HL-60 (cell line): ENCODE measurements around the gene C1orf21.

Source experiments
- DNase-seq, 2 experiments: peaks; one replicate each; pipeline ENCODE4 v3.0.0-alpha.2; 2010 to 2020; ENCODE audit warnings: low read depth in 1 of 2, low spot score in 1 of 2
- H3K27ac ChIP-seq: fragments of 250-450 bp; sonication (Bioruptor Pico); replicated peaks from 2 replicates; pipeline ENCODE4 v1.5.1; 2020; ENCODE audit warnings: mild to moderate bottlenecking, moderate library complexity
- H3K27me3 ChIP-seq: fragments of 250-450 bp; sonication (Bioruptor Pico); 2 replicates; pipeline ENCODE4 v1.5.1; 2021; ENCODE audit warnings: mild to moderate bottlenecking, moderate library complexity; ENCODE audit not compliant: insufficient read depth, poor library complexity, severe bottlenecking
- H3K4me3 ChIP-seq: replicated peaks from 2 replicates; pipeline ENCODE4 v1.5.1; 2011; ENCODE audit warnings: mild to moderate bottlenecking, control low read depth, low read length; ENCODE audit not compliant: insufficient read depth
- GABPA ChIP-seq: IDR thresholded peaks from 2 replicates; pipeline ENCODE4 v1.6.1; 2012; ENCODE audit warnings: low read depth
- POLR2AphosphoS5 ChIP-seq: IDR thresholded peaks from 2 replicates; pipeline ENCODE4 v1.6.1; 2012; ENCODE audit warnings: low read depth
- SPI1 ChIP-seq: IDR thresholded peaks from 2 replicates; pipeline ENCODE4 v1.6.1; 2012; ENCODE audit warnings: low read depth, mild to moderate bottlenecking, borderline replicate concordance
- TF ChIP-seq, protein P1 (sequence below): IDR thresholded peaks from one replicate; pipeline ENCODE4 v1.5.1; 2011; ENCODE audit warnings: low read length, control low read depth, inconsistent platforms; ENCODE audit not compliant: insufficient read depth
- TF ChIP-seq, protein P2 (sequence below): IDR thresholded peaks from 2 replicates; pipeline ENCODE4 v1.6.1; 2012; ENCODE audit warnings: low read depth; ENCODE audit not compliant: insufficient replicate concordance

C1orf21 gene

DNA sequence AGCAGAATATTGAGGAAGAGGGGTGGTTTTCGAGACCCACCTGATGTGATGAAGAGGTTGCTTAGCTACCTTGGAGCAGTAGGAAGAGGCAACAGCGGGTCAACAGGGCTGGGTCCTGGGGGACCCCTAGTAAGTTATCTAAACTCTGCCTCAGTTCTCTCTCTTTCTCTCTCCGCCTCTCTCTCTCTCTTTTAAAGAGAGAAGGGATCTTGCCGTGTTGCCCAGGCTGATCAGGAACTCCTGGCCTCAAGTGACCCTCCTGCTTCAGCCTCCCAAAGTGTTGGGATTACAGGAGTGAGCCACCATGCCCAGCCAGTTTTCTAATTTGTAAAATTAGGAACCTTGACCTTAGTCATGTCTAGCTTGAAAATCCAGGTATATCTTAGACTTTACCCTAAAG, 77.9 kb downstream of the C1orf21 start:
- no peak for TF ChIP-seq GABPA
- no peak for TF ChIP-seq POLR2AphosphoS5
- TF ChIP-seq, protein P1, sequence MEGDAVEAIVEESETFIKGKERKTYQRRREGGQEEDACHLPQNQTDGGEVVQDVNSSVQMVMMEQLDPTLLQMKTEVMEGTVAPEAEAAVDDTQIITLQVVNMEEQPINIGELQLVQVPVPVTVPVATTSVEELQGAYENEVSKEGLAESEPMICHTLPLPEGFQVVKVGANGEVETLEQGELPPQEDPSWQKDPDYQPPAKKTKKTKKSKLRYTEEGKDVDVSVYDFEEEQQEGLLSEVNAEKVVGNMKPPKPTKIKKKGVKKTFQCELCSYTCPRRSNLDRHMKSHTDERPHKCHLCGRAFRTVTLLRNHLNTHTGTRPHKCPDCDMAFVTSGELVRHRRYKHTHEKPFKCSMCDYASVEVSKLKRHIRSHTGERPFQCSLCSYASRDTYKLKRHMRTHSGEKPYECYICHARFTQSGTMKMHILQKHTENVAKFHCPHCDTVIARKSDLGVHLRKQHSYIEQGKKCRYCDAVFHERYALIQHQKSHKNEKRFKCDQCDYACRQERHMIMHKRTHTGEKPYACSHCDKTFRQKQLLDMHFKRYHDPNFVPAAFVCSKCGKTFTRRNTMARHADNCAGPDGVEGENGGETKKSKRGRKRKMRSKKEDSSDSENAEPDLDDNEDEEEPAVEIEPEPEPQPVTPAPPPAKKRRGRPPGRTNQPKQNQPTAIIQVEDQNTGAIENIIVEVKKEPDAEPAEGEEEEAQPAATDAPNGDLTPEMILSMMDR = no peak
- no peak for TF ChIP-seq SPI1
- TF ChIP-seq, protein P2, sequence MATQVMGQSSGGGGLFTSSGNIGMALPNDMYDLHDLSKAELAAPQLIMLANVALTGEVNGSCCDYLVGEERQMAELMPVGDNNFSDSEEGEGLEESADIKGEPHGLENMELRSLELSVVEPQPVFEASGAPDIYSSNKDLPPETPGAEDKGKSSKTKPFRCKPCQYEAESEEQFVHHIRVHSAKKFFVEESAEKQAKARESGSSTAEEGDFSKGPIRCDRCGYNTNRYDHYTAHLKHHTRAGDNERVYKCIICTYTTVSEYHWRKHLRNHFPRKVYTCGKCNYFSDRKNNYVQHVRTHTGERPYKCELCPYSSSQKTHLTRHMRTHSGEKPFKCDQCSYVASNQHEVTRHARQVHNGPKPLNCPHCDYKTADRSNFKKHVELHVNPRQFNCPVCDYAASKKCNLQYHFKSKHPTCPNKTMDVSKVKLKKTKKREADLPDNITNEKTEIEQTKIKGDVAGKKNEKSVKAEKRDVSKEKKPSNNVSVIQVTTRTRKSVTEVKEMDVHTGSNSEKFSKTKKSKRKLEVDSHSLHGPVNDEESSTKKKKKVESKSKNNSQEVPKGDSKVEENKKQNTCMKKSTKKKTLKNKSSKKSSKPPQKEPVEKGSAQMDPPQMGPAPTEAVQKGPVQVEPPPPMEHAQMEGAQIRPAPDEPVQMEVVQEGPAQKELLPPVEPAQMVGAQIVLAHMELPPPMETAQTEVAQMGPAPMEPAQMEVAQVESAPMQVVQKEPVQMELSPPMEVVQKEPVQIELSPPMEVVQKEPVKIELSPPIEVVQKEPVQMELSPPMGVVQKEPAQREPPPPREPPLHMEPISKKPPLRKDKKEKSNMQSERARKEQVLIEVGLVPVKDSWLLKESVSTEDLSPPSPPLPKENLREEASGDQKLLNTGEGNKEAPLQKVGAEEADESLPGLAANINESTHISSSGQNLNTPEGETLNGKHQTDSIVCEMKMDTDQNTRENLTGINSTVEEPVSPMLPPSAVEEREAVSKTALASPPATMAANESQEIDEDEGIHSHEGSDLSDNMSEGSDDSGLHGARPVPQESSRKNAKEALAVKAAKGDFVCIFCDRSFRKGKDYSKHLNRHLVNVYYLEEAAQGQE = no peak
- Histone ChIP-seq H3K27me3 (no peaks in the 10 kb centered on the region), H3K4me3 (no peak overlapping the region), H3K27ac (no peak overlapping the region)
- no peak for DNase-seq

DNA sequence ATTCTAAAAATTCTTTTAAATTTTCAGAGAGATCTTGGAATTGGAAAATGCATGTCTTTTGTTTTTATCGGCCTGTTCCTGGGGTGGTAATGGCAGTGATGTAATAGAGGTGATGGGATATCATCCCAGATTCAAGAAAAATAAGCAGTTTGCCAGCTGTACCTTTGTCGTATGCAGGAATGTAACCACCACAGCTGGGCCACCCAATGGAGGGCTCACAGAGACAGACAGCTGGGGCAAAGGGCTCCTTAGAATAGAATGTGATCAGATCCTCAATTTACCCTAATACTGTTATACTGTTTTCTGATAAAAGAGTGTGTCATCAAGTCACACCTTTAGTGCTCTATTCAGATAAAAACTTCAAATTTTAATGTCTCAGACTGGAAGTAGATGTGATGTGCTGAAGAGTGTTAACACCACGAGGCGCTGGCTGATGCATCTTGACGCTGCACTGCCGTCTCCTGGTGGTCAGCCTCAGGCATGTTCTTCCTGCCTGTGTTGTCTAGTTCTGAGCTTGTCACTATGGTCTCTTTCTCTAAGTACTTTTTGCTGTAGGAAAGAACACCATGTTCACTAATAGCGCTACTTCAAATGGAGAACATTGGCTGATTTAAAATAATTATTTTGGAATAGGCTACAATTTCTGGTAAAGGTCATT, 78.8 kb downstream of the C1orf21 start:
- H3K4me3 ChIP-seq = no peak overlapping the region
- TF ChIP-seq SPI1 = no peak
- no peak for TF ChIP-seq GABPA
- TF ChIP-seq, protein P1 = no peak
- no peak for TF ChIP-seq POLR2AphosphoS5
- TF ChIP-seq, protein P2 = no peak
- H3K27me3 ChIP-seq = no peaks in the 10 kb centered on the region
- H3K27ac ChIP-seq = no peak overlapping the region
- DNase-seq = no peak

DNA sequence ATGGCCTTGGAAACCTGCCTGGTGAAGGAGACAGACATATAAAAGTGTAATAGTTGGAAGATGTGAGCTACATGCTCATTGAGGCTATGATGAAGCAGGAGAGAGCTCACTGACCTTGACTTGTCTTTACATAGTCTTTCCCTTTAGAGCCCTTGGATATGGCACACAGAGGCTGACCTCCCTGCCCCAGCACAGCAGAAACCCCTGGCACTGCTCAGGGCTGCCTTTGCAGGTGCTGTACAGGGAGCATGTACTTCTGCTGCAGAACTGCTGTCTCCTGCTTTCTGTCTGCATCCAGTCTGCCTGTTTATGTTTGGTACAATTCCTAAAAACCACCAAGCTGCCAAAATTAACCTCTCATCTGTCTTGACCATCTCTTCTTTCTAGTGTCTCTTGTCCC, 80.5 kb downstream of the C1orf21 start:
- no peak overlapping the region for H3K4me3 ChIP-seq
- TF ChIP-seq SPI1 = no peak
- TF ChIP-seq, protein P1 = no peak
- TF ChIP-seq, protein P2 = no peak
- no peak for TF ChIP-seq POLR2AphosphoS5
- H3K27me3 ChIP-seq = no peaks in the 10 kb centered on the region
- DNase-seq = no peak
- H3K27ac ChIP-seq = no peak overlapping the region
